HT-29 (cell line): ENCODE results near the gene SHD. TPM values are rescaled to one million over a fixed set of nuclear protein-coding genes. Genes with fewer than 3 reads are reported as not detected.
A peak's percentile ranks its signal among the peaks of the same experiment; 100 is the strongest.
"Not testable (repeated sequence)": the region's sequence is repeated elsewhere in the genome, so short reads cannot be mapped to it uniquely, and the experiment has no call there.

ENCODE experiments used
- DNase-seq: peaks from one replicate; pipeline ENCODE4 v3.0.0-alpha.2; 2015; ENCODE audit warnings: low spot score
- total RNA-seq: library from RNA; depleted of rRNA; stranded (reverse); fragments of >200 nt; shearing (Covaris generic); gene quantifications from 2 replicates; pipeline ENCODE4 v1.2.3, GENCODE V29; 2014; rRNA removed

The SHD gene
- total RNA-seq, result 0.21 and 1.6 TPM in 2 replicates

GRCh38 chr19:4278419-4279266 is at the start of gene SHD:
TSS of gene SHD (plus strand) at chr19:4279266. CDS start at chr19:4280064, 798 bp downstream.
- no peak for DNase-seq

- DNase-seq, result not testable (repeated sequence)
Observed at GRCh38 chr19:4230237-4230636, 48.8 kb upstream of the SHD start.

GRCh38 chr19:4231521-4231920 is 47.5 kb upstream of the SHD start:
- DNase-seq, result not testable (repeated sequence)

- not testable (repeated sequence) for DNase-seq
Observed at GRCh38 chr19:4232139-4232538, 46.9 kb upstream of the SHD start.

- no peak for DNase-seq
Observed at GRCh38 chr19:4232614-4233281, 46.3 kb upstream of the SHD start.

GRCh38 chr19:4233282-4233853 is 45.7 kb upstream of the SHD start:
- DNase-seq, result peak; percentile 46

GRCh38 chr19:4234142-4234861 is 44.8 kb upstream of the SHD start:
- DNase-seq, result no peak

GRCh38 chr19:4234862-4235201 is 44.2 kb upstream of the SHD start:
- no peak for DNase-seq

GRCh38 chr19:4237510-4237909 is 41.6 kb upstream of the SHD start:
- DNase-seq, result not testable (repeated sequence)

- no peak for DNase-seq
Observed at GRCh38 chr19:4238831-4239230, 40.2 kb upstream of the SHD start.

- no peak for DNase-seq
Observed at GRCh38 chr19:4241824-4242430, 37.1 kb upstream of the SHD start.

- DNase-seq, result not testable (repeated sequence)
Observed at GRCh38 chr19:4245938-4246337, 33.1 kb upstream of the SHD start.

GRCh38 chr19:4246767-4247593 is 32.1 kb upstream of the SHD start, which contains the start of gene YJU2:
TSS of gene YJU2 (plus strand) at chr19:4247080. CDS start at chr19:4247147, 67 bp downstream.
- DNase-seq, result peak; percentile 98

- DNase-seq, result no peak
Observed at GRCh38 chr19:4256563-4256962, 22.5 kb upstream of the SHD start.

- DNase-seq, result no peak
Observed at GRCh38 chr19:4257025-4257424, 22.0 kb upstream of the SHD start.

GRCh38 chr19:4258181-4258580 is 20.9 kb upstream of the SHD start:
- no peak for DNase-seq

- no peak for DNase-seq
Observed at GRCh38 chr19:4260613-4261191, 18.4 kb upstream of the SHD start.

GRCh38 chr19:4264812-4265211 is 14.3 kb upstream of the SHD start:
- no peak for DNase-seq

- DNase-seq, result no peak
Observed at GRCh38 chr19:4266253-4267000, 12.6 kb upstream of the SHD start.
